Stimulated activated CD8-positive, alpha-beta memory T cell treated with anti-CD3 and anti-CD28 coated beads, Interleukin-4, amount 100 ng/mL, for 24 hours (primary cell): ENCODE results near the gene SLC38A9.
"Not testable (repeated sequence)": the region's sequence is repeated elsewhere in the genome, so short reads cannot be mapped to it uniquely, and the experiment has no call there.

Source experiments
- DNase-seq: peaks from one replicate; pipeline ENCODE4 v3.0.0-alpha.2; 2020; ENCODE audit warnings: low read depth

Gene SLC38A9

DNA sequence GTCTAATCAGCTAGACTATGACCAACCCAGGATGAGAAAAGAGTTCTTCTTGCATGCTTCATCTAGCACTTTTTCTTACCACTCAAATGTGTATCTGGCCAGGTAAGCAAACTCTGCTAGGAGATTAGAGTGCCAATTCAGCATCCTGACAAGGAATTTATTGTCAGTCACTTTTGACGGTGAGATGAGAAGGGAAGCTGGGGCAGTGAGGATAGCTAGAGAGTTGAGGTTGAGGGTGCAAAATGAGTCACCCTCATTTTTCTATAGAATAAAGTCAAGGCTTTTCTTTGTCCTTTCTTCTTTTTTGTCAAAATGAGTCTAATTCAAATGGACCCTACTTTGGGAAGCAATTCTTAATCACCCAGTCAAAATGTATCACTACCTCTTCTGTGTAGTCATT, 102.7 kb downstream of the SLC38A9 start:
- no peak for DNase-seq

DNA sequence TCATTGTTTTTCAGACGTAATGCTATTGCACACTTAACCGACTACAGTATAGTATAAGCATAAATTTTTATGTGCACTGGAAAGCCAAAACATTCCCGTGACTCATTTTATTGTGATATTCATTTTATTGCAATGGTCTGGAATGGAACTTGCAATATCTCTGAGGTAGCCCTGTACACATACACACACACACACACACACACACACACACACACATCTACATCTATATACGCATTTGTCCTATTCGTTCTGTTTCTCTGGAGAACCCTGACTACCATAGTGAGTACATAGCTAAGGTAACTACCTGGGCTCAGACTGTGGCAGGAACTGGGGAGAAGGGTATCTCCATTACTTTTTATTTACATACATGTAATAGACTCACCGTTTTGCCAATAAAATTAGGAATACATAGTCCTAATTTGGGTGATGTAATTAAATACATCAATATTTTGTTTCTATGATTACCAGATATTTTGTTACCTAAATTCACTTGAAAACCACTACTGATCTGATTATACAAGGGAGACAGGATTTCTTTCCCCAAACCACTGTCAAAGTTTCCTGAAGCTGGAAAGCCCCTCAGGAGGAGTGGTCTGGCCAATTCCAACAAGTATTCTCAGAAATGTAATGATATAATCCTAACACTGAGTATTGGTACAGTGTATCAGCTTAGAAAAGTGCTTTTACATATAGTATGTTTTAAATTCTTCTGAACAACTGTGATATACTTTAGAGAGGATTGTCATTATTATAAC, 103.4 kb downstream of the SLC38A9 start:
- no peak for DNase-seq

GRCh38 chr5:55607309-55607708, 104.8 kb downstream of the SLC38A9 start:
- DNase-seq, result not testable (repeated sequence)

DNA sequence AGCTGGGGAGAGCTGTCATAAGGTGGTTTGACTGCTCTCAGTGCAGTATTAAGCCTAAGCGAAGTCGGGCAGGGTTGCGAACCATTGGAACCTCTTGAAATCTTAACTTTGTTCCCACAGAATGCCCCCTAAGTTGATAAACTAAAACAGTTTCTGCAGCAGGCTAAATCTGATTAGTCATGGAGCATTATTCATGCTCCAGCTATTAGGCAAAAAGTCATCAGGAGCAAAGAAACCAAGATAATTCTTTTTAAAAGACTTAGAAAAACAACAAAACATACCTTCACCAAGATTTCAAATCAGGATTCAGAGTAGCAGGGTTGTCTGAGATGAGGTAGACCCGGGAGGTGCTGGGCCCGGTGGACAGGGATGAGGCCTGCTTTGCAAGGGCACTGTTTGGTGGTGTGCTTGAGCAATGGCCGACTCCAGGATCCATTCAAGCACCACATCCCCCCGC, 107.5 kb downstream of the SLC38A9 start:
- no peak for DNase-seq

DNA sequence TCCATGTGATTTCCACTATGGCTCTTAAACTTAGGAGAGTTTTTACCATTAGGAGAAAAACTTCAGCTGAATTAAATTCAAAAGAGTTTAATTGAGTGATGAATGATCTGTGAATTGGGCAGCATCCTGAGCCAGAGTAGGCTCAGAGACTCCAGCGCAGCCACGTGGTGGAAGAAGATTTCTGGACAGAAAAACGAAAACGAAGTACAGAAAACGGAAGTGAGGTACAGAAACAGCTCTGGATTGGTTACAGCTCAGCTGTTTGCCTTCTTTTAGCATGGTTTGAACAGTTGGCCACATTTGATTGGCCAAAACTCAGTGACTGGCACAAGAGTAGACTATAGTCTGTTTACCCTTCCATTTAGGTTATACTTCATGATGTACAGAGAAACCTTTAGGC, 108.2 kb downstream of the SLC38A9 start:
- DNase-seq, result no peak

GRCh38 chr5:55601628-55602027, 110.5 kb downstream of the SLC38A9 start:
- DNase-seq, result no peak

DNA sequence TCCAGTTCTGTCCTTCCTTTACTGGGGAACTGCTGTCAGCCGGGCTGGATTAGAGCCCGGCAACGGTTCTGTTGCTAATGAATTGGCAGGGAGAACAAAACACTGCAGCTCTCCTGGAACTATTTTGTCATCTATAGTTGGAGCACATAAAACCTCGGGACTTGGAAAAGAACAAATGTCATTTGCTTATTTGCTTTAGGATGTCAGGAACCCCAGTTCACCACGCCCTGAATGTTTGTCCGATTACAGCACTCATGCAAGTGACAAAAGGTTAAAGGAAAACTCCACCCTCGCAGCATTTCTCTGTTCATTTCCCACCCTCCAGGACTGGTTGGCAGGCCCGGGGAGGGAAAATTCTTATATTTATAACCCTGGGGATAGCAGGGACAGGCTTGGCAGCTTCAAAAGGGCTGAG, 110.9 kb downstream of the SLC38A9 start:
- DNase-seq, result no peak

- no peak for DNase-seq
Observed at GRCh38 chr5:55600497-55601203, 111.5 kb downstream of the SLC38A9 start.

DNA sequence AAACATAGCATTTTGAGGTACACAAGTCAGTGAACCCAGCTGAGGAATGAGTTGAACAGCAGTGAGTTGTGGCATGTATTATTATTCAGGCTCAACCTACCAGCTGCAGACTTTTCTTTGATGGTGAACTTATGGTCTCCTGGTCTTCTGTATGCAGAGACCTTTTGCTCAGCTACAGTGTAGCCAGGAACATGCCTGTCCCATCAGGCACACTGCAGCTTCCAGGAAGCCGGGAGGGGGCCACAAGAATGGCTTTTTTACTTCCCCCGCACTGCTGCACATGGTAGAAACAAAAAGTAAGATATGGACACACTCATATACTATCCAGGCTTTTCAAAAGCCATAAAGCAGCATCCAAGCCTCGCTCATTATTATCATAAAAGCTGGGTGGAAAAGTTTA, 112.0 kb downstream of the SLC38A9 start:
- DNase-seq, result no peak

DNA sequence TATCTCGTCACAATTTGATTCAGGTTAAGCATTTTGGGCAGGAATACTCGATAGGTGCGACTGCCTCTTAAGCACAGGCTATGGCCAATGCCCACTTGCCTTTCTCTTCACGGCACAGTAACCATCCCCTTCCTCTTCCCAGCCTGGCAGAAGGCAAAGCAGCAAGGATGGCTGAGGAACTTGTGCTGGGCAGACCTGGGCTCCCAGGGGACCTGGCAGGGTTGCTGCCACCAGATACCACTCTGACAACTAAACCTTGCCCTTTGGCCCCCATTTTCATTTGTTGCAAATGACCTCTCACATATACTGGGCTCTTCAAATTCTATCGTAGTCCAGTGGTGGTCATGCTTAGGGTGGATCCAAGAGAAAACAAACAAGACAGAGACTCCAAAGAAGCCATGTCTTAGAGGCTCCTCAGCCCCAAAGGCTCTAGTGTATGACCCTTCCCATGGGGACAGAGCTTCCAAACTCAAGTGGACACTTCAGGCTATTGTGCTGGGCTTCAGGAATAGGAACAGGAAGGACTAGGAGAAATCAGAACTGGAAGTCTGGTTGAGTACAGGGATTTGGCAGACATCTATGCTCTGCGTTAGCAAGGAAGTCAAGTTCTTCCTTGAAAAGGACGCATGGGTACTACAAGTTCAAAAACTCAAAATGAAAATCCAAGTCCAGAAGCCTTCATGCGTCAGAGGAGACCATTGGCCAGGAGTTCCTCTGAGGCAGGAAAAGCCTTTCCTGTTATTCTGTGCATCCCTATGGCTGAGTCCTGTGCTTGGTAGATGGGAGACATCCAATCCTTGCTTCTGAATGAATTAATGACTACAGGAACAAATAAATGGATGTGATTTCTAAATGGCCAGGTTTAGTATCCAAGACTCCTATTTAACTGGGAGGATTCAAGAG, 112.7 kb downstream of the SLC38A9 start:
- DNase-seq, result no peak

- DNase-seq, result no peak
Observed at GRCh38 chr5:55597014-55597981, 114.8 kb downstream of the SLC38A9 start.

GRCh38 chr5:55594671-55595070, 117.5 kb downstream of the SLC38A9 start:
- no peak for DNase-seq

GRCh38 chr5:55593115-55593472, 119.0 kb downstream of the SLC38A9 start:
- no peak for DNase-seq

- DNase-seq, result no peak
Observed at GRCh38 chr5:55592388-55593114, 119.6 kb downstream of the SLC38A9 start.

DNA sequence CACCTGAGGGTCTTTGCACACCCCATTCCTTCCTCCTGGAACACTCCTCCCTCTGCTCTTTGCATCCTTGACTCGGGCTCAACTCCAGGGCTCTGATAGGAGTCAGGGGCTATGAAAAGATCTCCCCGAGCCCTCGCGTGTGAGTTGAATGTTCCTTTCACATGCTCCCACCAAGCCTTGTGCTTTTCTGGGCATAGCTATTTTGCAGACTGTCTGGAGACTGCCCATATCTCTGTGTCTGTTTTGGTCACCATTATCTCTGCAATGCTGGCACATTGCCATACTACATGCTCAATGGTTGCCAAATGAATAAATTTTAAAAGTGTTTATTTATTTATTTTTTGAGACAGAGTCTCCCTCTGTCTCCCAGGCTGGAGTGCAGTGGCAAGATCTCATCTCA, 120.4 kb downstream of the SLC38A9 start:
- DNase-seq, result no peak

DNA sequence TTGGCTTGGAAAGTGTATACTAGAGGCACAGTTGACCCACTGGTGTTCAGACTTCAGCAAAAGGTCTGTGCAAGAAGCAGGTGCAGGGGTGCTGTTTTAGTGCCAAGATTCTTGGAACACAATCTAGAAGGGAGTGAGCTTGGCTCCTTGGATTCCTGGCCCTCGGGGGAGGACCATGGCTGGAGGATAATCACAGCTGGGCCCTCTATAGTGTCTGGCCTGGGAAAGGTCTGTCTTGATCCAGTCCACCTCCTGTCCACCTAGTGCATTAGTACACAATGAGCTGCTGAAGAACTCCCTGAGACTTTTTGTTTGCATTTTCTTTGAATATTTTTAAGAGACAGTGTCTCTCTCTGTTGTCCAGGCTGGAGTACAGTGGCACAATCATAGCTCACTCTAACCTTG, 126.9 kb downstream of the SLC38A9 start:
- no peak for DNase-seq

DNA sequence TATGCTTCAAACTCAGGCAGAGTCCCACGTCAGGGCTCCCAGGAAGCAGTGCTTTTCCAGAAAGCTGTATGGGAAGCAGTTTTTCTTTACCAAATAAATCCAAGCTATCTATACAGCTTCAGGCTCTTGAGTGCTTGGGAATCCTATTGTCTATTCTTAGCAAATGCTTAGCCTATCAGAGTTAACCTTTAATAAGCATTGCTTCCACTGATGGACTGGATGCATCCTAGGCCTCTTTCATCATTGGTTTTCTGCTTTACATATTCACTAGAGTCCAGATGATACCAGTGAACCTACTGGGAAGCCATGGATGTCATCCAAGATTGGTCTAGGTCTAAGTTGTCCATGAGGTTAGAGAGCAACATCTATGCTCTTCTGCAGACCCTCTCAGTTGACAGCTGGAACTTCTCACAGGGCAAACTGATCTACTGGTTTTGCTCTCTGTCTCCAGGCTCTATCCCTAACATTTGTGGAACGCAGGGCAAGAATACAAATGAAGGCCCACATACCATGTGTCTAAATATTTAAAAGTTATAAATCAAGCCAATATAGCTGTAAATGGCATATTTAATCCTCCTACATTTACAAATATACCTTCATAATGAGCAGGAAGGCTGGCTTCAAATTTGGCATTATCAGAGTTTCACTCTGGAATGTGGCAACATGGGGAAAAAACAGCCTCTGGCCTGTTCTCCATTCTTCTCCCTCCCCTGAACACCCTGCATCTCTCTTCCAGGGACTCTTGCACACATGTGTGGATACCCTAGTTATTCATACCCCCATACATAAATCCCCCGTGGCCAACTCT, 127.5 kb downstream of the SLC38A9 start:
- DNase-seq, result no peak

- no peak for DNase-seq
Observed at GRCh38 chr5:55583578-55583977, 128.5 kb downstream of the SLC38A9 start.

- no peak for DNase-seq
Observed at GRCh38 chr5:55582256-55582655, 129.9 kb downstream of the SLC38A9 start.

DNA sequence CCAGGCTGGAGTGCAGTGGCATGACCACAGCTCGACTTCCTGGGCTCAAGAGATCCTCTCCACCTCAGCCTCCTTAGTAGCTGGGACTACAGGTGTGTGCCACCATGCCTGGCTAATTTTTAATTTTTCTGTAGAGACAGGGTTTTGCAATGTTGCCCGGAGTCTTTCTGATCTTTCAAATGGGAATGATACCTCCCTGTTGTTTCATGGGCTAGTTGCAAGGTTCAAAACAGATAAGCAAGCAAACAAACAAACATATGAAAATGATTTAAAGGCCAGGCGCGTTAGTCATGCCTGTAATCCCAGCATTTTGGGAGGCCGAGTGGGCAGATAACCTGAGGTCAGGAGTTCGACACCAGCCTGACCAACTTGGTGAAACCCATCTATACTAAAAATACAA, 132.1 kb downstream of the SLC38A9 start:
- no peak for DNase-seq
